ENCODE measurements around the gene MRPL23. TPM values are rescaled to one million over a fixed set of nuclear protein-coding genes. Genes with fewer than 3 reads are reported as not detected.

The MRPL23 gene
- total RNA-seq, 1 donor from 2014 or later: 163 TPM

DNA sequence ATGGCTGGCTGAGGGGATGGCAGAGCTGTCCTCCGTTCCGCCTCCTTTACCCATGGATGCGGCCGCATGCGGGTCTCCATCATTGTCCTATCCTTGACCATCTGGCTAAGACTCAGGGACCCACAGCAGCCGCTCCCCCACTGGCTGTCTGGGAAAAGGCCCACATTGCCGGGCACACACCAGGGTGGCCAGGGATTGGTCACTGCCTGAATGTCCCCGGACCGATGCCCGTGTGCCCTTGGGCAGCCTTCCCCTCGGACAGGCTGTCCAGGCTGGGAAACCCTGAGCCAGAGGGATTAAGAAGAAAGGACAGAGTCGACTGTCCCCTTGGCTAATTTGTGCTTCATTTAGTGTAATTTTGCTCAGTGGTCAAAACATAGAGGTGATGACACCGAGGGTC is 28.1 kb downstream of the MRPL23 start:
- no peaks in the 10 kb centered on the region for H3K36me3 ChIP-seq (ENCODE audit: control insufficient read depth, insufficient read depth, low read length)
- no peaks in the 10 kb centered on the region for H3K27me3 ChIP-seq (ENCODE audit: control insufficient read depth, insufficient read depth, low read length)
- no peak for DNase-seq (ENCODE audit: low read depth)
- TF ChIP-seq, protein P1, sequence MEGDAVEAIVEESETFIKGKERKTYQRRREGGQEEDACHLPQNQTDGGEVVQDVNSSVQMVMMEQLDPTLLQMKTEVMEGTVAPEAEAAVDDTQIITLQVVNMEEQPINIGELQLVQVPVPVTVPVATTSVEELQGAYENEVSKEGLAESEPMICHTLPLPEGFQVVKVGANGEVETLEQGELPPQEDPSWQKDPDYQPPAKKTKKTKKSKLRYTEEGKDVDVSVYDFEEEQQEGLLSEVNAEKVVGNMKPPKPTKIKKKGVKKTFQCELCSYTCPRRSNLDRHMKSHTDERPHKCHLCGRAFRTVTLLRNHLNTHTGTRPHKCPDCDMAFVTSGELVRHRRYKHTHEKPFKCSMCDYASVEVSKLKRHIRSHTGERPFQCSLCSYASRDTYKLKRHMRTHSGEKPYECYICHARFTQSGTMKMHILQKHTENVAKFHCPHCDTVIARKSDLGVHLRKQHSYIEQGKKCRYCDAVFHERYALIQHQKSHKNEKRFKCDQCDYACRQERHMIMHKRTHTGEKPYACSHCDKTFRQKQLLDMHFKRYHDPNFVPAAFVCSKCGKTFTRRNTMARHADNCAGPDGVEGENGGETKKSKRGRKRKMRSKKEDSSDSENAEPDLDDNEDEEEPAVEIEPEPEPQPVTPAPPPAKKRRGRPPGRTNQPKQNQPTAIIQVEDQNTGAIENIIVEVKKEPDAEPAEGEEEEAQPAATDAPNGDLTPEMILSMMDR (IDR thresholded peaks at IDR 0.05; ENCODE audit: insufficient read depth, low read length, poor library complexity, severe bottlenecking): no peak
- no peak overlapping the region for H3K4me3 ChIP-seq (ENCODE audit: low read depth, low read length)

DNA sequence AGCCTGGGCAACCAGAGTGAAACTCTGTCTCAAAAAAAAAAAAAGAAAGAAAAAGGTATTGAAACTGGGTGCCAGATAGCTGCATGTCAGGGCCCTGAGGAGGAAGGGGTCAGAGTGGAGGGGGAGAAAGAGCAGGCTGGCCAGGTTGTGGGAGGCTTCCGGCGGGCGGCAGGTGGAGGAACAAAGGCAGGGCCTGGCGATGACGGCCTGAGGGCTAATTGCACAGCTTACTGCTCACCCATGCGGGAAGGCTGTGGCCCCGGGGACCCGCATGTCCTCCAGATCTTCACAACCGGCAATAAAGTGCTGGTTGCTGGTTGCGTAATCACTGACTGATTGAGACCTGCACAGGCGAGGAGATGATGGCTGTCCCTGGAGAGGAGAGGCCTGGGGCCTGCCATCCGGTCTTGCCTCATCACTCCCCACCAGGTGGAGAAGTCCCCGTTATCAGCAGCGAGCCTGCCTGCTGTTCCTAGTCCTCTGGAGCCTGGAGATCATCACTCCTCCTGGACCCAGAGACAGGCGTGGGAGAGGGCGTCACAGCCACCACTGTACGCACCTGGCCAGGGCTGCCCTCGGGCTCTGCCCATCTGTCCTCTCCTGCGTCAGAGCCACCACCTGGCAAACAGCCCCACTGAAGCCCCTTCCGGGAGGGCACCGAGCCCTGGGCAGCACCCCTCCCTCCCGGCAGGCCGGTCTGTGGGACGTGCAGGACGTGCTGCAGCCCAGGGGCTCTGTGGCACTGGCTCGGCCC is 31.8 kb downstream of the MRPL23 start:
- Histone ChIP-seq H3K36me3 (ENCODE audit: control insufficient read depth, insufficient read depth, low read length) (no peaks in the 10 kb centered on the region), H3K4me3 (ENCODE audit: low read depth, low read length) (no peak overlapping the region), H3K27me3 (ENCODE audit: control insufficient read depth, insufficient read depth, low read length) (no peaks in the 10 kb centered on the region)
- TF ChIP-seq, protein P1 (IDR thresholded peaks at IDR 0.05; ENCODE audit: insufficient read depth, low read length, poor library complexity, severe bottlenecking): no peak
- no peak for DNase-seq (ENCODE audit: low read depth)

DNA sequence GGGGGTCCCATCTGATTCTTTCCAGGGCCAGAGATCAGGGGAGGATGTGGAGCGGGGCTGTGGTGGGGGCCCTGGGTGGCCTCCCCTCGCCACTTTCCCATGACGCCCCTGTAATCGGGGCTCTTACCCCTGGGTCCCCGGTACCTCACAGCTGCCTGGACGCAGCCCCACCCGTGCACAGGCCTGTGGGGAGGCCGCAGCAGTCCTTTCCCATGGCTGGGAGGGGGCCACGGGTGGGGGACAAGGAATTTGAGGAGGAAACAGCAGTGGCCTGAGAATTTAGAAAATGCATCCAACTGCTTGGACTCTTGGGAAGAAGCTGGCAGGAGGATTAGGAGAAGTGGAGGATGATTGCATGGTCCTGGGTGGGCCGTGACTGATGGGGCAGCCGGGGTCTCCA is 32.5 kb downstream of the MRPL23 start:
- no peak overlapping the region for H3K4me3 ChIP-seq (ENCODE audit: low read depth, low read length)
- TF ChIP-seq, protein P1 (IDR thresholded peaks at IDR 0.05; ENCODE audit: insufficient read depth, low read length, poor library complexity, severe bottlenecking): no peak
- no peak for DNase-seq (ENCODE audit: low read depth)
- no peaks in the 10 kb centered on the region for H3K27me3 ChIP-seq (ENCODE audit: control insufficient read depth, insufficient read depth, low read length)
- H3K36me3 ChIP-seq (ENCODE audit: control insufficient read depth, insufficient read depth, low read length): no peaks in the 10 kb centered on the region

DNA sequence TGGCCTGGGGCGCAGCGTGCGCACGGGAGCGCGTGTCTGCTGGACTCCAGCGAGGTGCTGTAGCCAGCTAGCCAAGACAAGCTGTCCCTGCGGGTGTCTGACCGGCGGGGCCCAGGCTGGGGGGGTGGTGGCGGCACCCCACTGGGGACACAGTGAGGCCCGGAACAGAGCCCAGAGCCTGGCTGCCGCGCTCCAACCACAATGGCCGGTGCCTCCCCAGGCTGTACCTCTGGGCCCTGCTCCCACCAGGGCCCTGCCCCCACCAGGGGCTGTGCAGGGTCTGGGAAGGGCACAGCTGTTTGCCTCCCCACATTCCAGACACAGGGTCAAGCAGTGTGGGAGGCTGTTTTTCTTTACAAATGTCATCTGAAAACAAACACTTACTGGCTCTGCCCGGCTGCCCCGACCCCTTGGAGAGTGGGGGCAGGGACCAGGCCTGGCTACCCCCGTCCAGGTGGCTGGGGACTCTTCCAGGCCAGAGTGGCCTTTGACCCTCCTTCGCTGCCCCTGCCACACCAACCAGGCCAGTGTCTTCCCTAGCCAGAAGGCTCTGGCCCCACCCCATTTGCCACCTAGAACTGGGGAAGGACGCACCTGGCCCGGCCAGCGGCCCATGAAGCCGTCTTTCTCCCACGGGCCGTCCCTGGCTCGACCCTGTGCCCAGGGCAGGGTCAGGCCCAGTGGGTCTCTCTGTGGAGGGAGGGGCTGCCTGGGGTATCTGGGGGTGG is 35.9 kb downstream of the MRPL23 start:
- no peak overlapping the region for H3K4me3 ChIP-seq (ENCODE audit: low read depth, low read length)
- DNase-seq (ENCODE audit: low read depth): no peak
- H3K36me3 ChIP-seq (ENCODE audit: control insufficient read depth, insufficient read depth, low read length): no peaks in the 10 kb centered on the region
- TF ChIP-seq, protein P1 (IDR thresholded peaks at IDR 0.05; ENCODE audit: insufficient read depth, low read length, poor library complexity, severe bottlenecking): no peak
- H3K27me3 ChIP-seq (ENCODE audit: control insufficient read depth, insufficient read depth, low read length): no peaks in the 10 kb centered on the region

DNA sequence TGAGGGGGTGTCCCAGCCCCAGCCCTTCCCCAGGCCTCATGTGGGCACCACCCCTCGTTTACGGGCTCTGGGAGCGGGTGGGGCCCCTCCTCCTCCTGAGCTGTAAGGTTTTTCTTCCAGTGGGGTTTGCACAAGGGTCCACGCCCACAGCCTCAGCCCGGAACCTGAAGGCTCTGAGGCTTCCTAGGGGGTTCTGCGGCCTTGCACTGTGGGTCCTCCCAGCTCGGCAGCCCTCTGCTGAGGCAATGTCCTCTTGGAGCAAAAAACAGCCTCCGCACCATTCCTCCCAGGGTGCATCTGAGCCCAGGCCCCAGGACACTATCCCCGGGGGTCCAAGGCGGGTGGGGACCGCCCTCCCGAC is 36.4 kb downstream of the MRPL23 start:
- TF ChIP-seq, protein P1 (IDR thresholded peaks at IDR 0.05; ENCODE audit: insufficient read depth, low read length, poor library complexity, severe bottlenecking): no peak
- DNase-seq (ENCODE audit: low read depth): no peak
- Histone ChIP-seq H3K36me3 (ENCODE audit: control insufficient read depth, insufficient read depth, low read length) (no peaks in the 10 kb centered on the region), H3K27me3 (ENCODE audit: control insufficient read depth, insufficient read depth, low read length) (no peaks in the 10 kb centered on the region), H3K4me3 (ENCODE audit: low read depth, low read length) (no peak overlapping the region)

Data from kidney epithelial cell (primary cell).